Epithelial cell of esophagus (primary cell): ENCODE measurements around the gene SMAD5.

Experiments used
- DNase-seq: peaks from one replicate; pipeline ENCODE4 v3.0.0; 2010; ENCODE audit warnings: low read depth
- H3K4me3 ChIP-seq: 2 replicates; pipeline ENCODE4 v1.5.1; 2011; ENCODE audit warnings: mild to moderate bottlenecking, low read length, control low read depth
- TF ChIP-seq, protein P1 (sequence below): IDR thresholded peaks from 2 replicates; pipeline ENCODE4 v1.5.1; 2011; ENCODE audit warnings: low read depth, mild to moderate bottlenecking, low read length, control low read depth, inconsistent platforms; ENCODE audit not compliant: insufficient read depth; ENCODE audit errors: missing control alignments

The SMAD5 gene

DNA sequence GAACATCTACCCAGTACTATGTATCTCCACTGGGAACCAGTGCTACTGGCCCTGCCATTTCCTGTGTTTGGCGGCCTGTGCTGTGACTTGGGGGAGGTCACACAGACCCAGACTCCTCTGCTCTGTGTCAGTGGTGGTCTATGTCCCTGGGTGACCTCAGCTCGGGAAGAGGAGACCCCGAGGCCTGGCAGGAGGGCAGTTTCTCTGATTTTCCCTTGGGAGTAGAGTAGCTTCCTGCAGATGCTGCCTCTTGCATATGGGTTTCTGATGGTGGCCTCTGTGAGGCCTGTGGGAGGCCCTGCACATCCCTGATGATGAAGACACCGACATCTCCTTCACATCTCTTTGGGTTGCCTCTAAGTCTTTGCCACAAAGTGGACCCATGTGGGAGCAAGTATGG is 73.3 kb downstream of the SMAD5 start:
- no peak overlapping the region for H3K4me3 ChIP-seq
- DNase-seq, result no peak
- TF ChIP-seq, protein P1, sequence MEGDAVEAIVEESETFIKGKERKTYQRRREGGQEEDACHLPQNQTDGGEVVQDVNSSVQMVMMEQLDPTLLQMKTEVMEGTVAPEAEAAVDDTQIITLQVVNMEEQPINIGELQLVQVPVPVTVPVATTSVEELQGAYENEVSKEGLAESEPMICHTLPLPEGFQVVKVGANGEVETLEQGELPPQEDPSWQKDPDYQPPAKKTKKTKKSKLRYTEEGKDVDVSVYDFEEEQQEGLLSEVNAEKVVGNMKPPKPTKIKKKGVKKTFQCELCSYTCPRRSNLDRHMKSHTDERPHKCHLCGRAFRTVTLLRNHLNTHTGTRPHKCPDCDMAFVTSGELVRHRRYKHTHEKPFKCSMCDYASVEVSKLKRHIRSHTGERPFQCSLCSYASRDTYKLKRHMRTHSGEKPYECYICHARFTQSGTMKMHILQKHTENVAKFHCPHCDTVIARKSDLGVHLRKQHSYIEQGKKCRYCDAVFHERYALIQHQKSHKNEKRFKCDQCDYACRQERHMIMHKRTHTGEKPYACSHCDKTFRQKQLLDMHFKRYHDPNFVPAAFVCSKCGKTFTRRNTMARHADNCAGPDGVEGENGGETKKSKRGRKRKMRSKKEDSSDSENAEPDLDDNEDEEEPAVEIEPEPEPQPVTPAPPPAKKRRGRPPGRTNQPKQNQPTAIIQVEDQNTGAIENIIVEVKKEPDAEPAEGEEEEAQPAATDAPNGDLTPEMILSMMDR, result no peak

DNA sequence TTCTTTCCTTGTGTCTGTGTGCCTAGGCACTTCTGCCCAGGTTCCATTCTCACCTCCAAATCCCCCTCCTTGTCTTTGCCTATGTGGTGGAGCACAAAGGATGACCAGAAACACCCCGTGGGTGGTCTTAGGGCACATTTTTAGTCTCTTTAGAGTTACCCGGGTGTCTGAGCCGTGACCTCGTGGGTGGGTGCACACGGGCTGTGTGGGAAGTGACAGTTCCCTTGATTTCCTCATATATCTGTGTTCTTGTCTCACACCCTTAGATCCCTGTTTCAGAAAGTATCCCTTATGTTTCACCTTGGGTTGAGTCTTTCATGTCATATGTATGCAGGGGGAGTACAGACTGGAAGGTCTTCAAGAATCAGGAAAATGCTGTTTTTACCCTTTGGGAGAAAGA is 73.7 kb downstream of the SMAD5 start:
- DNase-seq, result no peak
- H3K4me3 ChIP-seq, result no peak overlapping the region
- TF ChIP-seq, protein P1, result no peak

DNA sequence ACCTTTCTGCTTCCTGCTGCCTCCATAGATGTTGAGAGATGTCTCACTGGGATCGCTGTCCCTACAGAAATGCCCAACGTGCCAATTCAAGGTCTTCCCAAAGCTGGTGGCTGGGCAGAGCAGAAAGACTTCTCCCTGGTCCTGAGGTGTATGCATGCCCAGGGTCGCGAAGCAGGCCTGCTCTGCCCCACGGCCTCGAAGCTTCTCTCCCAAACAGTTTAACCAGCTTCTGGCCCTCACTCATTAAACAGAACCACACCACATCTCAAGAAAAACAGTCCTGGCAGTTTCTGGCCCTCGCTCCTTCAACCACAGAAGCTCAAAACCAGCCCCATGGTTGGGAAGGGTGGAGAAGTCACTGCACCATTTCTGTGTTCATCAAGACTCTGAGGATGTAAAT is 75.0 kb downstream of the SMAD5 start:
- TF ChIP-seq, protein P1, result no peak
- H3K4me3 ChIP-seq, result no peak overlapping the region
- no peak for DNase-seq

DNA sequence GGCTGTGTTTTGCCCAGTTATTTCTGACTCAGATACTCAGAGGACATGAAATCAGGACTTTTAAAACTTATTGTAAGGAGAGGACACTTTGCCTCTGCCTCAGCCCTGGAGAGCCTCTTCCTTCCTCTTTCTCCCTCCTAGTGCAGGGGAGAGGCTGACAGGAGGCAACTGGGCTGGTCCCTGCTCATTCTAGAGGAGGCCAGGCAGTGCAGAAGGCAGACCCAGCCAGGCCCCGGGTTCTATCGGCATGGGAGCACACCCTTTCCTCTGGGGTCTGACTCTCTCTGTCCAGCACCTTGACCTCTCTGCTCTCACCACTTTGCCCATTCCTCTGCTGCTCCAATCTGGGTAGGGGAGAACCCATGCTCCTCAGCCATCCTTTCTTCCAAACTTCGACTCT is 76.3 kb downstream of the SMAD5 start:
- H3K4me3 ChIP-seq, result no peak overlapping the region
- TF ChIP-seq, protein P1, result no peak
- no peak for DNase-seq

DNA sequence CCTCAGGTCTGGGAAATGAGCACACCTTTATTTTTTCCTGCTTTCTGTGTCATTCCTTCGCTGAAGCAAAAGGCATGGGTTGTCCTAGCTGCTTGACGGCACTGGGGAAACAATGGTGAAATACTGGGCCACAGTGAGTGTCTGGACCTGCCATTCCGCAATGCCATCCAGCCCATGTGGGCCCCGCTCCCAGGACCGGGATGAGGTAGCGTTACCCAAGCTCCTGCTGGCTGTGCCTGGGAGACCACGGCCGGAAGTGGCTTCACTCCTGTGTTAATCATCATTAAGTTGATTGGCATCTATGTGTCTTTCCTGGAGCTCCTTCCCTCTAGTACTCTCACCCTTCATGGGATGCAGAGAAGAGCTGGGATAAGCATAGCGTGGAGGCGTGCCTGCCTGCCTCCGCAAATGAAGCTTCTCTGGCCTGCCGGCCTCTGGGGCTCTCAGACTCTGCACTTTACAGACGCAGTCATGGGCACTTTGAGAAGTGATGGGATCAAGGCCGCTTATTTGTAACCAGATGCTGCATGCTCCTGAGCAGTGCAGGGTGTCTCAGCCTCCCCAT is 76.8 kb downstream of the SMAD5 start:
- TF ChIP-seq, protein P1, result no peak
- no peak for DNase-seq
- H3K4me3 ChIP-seq, result no peak overlapping the region

DNA sequence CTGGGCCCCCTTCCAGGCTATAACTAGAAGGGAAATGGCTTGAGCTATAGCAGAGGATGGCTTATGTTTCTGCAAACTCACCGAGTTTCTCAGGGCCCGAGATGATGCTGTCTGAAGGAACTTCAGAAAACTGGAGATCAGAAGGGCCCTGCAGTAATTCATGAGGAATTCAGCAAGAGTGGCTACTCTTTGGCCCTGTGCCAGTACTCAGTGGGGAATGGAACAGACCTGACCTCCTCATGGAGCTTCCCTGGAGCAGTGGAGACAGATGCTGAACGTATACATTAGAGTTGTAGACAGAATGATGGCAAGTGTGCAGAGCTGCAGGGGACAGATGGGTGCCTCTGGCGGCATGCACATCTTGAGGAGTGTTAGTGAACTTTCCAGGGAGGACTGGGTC is 77.6 kb downstream of the SMAD5 start:
- DNase-seq, result no peak
- TF ChIP-seq, protein P1, result no peak
- no peak overlapping the region for H3K4me3 ChIP-seq

DNA sequence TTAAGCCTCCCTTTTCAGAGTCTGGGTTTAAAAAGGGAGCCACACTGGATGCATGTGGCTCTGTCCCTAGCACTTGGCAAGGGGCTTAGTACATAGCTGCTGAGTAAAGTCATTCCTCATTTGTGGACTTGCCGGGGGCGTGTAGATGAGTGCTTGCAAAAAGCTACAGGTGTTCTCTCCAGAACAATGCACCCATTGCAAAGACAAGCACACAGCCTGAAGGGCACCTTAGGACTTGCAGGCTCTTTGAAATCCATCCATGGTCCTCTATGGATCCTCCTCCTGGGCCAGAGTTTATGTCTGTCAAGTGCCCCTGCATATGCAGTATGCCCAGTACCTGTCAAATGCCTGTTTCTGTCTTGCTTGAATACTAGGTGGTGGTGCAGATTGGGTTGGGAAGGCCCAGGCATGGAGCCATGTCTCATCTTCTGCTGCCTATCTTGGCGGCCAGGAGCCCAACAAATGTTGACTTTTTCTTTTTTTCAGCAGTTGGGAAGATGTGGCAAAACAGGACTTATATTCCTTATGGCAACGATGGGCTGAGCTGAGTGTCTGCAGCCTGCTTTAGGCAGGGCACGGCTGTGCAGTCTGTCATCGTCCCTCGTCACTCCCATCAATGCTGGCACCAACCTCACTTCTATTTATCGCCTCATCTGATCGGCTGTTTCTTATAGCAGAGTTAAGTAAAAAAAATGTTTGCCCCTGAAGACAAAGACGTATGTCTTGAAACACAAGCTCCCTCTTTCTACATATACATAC is 78.8 kb downstream of the SMAD5 start:
- TF ChIP-seq, protein P1, result no peak
- no peak overlapping the region for H3K4me3 ChIP-seq
- DNase-seq, result no peak
